K562 (cell line): ENCODE data around the gene PAPOLB. TPM values are rescaled to one million over a fixed set of nuclear protein-coding genes. Genes with fewer than 3 reads are reported as not detected.

Experiments used
- ATAC-seq: fragments of 200-7000 bp; cut with Tn5 transposase; 3 replicates; pipeline ENCODE4 v1.9.1; 2020; ENCODE audit warnings: moderate library complexity
- BruUV-seq: library from RNA; stranded (reverse); fragments of 400-500 nt; replicated peaks from 2 replicates; lab custom pipeline; 2021; lab: Mats Ljungman, UMichigan
- CTCF ChIA-PET: fragments of 300-600 bp; formaldehyde crosslinking; extraction: SDS; loops from one replicate; lab custom pipeline; 2021; ENCODE audit warnings: low intra/inter-chr PET ratio; lab: Yijun Ruan, JAX
- POLR2A ChIA-PET: fragments of 300-600, 350-650 bp; sonication (Branson Sonifier 250); formaldehyde crosslinking; extraction: SDS; loops from one replicate; lab custom pipeline; 2021; ENCODE audit warnings: antibody characterized with exemption, inconsistent platforms; lab: Yijun Ruan, JAX
- DNase-seq, 4 experiments: peaks; one replicate each; pipeline versions ENCODE4 v3.0.0 to v3.0.0-alpha.2; 2011 to 2018; ENCODE audit warnings: low spot score in 3 of 4, mixed read lengths in 3 of 4; ENCODE audit errors: extremely low read depth in 1 of 4
- FAIRE-seq: peaks from 2 replicates; lab custom pipeline; 2011; peaks lifted over from hg19 to GRCh38; lab: Jason Lieb, UNC
- H2AFZ ChIP-seq: 2 replicates; pipeline ENCODE4 v1.6.0; 2011; ENCODE audit warnings: low read depth, low read length, control low read depth, inconsistent platforms
- H3K27ac ChIP-seq: fragments of 200-600 bp; 3 replicates; pipeline ENCODE4 v1.8.0; 2011; ENCODE audit warnings: low read depth, mild to moderate bottlenecking, control low read depth, inconsistent platforms, low read length, moderate library complexity, mixed read lengths; ENCODE audit errors: extremely low read depth
- H3K27me3 ChIP-seq, 2 experiments: fragments of 300-600 bp in 1 of 2; 2 replicates in 1 of 2; 3 replicates in 1 of 2; pipeline versions ENCODE4 v1.6.0 to v1.8.0; 2011; ENCODE audit warnings: inconsistent platforms in 2 of 2, low read length in 2 of 2, mild to moderate bottlenecking in 1 of 2, mixed read lengths in 1 of 2, moderate library complexity in 1 of 2; ENCODE audit not compliant: control insufficient read depth in 2 of 2, insufficient read depth in 2 of 2
- H3K36me3 ChIP-seq: fragments of 300-600 bp; 3 replicates; pipeline ENCODE4 v1.8.0; 2011; ENCODE audit warnings: mild to moderate bottlenecking, low read length, inconsistent platforms; ENCODE audit not compliant: control insufficient read depth, insufficient read depth
- H3K4me1 ChIP-seq, 2 experiments: fragments of 200-600 bp in 1 of 2; replicated peaks in 1 of 2; 2 replicates in 1 of 2; 3 replicates in 1 of 2; pipeline versions ENCODE4 v1.5.1 to v1.8.0; 2011; ENCODE audit warnings: inconsistent platforms in 2 of 2, low read length in 2 of 2, mild to moderate bottlenecking in 1 of 2, mixed read lengths in 1 of 2, moderate library complexity in 1 of 2; ENCODE audit not compliant: control insufficient read depth in 2 of 2, insufficient read depth in 2 of 2
- H3K4me2 ChIP-seq: 2 replicates; pipeline ENCODE4 v1.6.1; 2011; ENCODE audit warnings: low read length, control low read depth, inconsistent platforms, mixed read lengths; ENCODE audit not compliant: insufficient read depth
- H3K4me3 ChIP-seq: fragments of 200-600 bp; sonication (generic), shearing (Covaris generic); 2 replicates; pipeline ENCODE4 v1.5.1; 2016; ENCODE audit warnings: control low read depth, inconsistent platforms
- H3K79me2 ChIP-seq: fragments of 200-600 bp; 3 replicates; pipeline ENCODE4 v1.8.0; 2011; ENCODE audit warnings: low read length, inconsistent platforms; ENCODE audit not compliant: control insufficient read depth, insufficient read depth
- H3K9ac ChIP-seq, 2 experiments: 2 replicates each; pipeline versions ENCODE4 v1.6.0 to v1.6.1; 2011; ENCODE audit warnings: low read depth in 2 of 2, low read length in 2 of 2, control low read depth in 1 of 2, inconsistent platforms in 1 of 2, mild to moderate bottlenecking in 1 of 2, mixed read lengths in 1 of 2; ENCODE audit not compliant: insufficient read depth in 1 of 2
- H3K9me1 ChIP-seq: one replicate; pipeline ENCODE4 v1.6.0; 2011; ENCODE audit warnings: inconsistent platforms, mild to moderate bottlenecking, low read length, moderate library complexity; ENCODE audit not compliant: control insufficient read depth, insufficient read depth
- H3K9me3 ChIP-seq: replicated peaks from 2 replicates; pipeline ENCODE4 v1.5.1; 2011; ENCODE audit warnings: low read depth, low read length, inconsistent platforms; ENCODE audit not compliant: control insufficient read depth, insufficient read depth
- H4K20me1 ChIP-seq: replicated peaks from 2 replicates; pipeline ENCODE4 v1.6.1; 2011; ENCODE audit warnings: low read length, inconsistent platforms, mixed read lengths; ENCODE audit not compliant: control insufficient read depth, insufficient read depth
- BCOR ChIP-seq: fragments of 450-650 bp; IDR thresholded peaks from 2 replicates; pipeline ENCODE4 v1.6.1; 2016
- CBFB ChIP-seq: sonication (generic); formaldehyde crosslinking; IDR thresholded peaks from 2 replicates; pipeline ENCODE4 v1.4.0; 2020; ENCODE audit warnings: mild to moderate bottlenecking, missing genetic modification reagents
- CGGBP1 ChIP-seq: fragments of 250-450 bp; sonication (Bioruptor Pico); IDR thresholded peaks from 2 replicates; pipeline ENCODE4 v1.9.0; 2021; ENCODE audit warnings: mild to moderate bottlenecking
- CREM ChIP-seq: IDR thresholded peaks from 2 replicates; pipeline ENCODE4 v1.6.1; 2014; ENCODE audit warnings: antibody characterized with exemption, low read depth
- DPF2 ChIP-seq: fragments of 450-650 bp; IDR thresholded peaks from 2 replicates; pipeline ENCODE4 v1.6.1; 2016
- FOXK2 ChIP-seq, 2 experiments: fragments of 450-650 bp; IDR thresholded peaks in 1 of 2; conservative IDR thresholded peaks in 1 of 2; 2 replicates each; pipeline ENCODE4 v1.6.1; 2016; ENCODE audit warnings: low read depth in 2 of 2, mild to moderate bottlenecking in 1 of 2
- MAFF ChIP-seq: IDR thresholded peaks from 2 replicates; pipeline ENCODE4 v1.6.1; 2012; ENCODE audit warnings: low read length, improper control_type of control experiment
- MBD1 ChIP-seq: fragments of 250-450 bp; sonication (Bioruptor Pico); IDR thresholded peaks from 2 replicates; pipeline ENCODE4 v1.8.0; 2022; ENCODE audit warnings: inconsistent platforms
- MLX ChIP-seq, 2 experiments: fragments of 450-650 bp in 1 of 2; sonication (generic) in 1 of 2; formaldehyde crosslinking; conservative IDR thresholded peaks; 2 replicates each; pipeline versions ENCODE4 v1.4.0 to v1.8.1; 2020 to 2022; ENCODE audit warnings: mild to moderate bottlenecking in 1 of 2, missing genetic modification reagents in 1 of 2
- MTA3 ChIP-seq: fragments of 450-650 bp; formaldehyde crosslinking; IDR thresholded peaks from 2 replicates; pipeline ENCODE4 v1.6.1; 2017; ENCODE audit warnings: mild to moderate bottlenecking, borderline replicate concordance
- NFRKB ChIP-seq: fragments of 450-650 bp; IDR thresholded peaks from 2 replicates; pipeline ENCODE4 v1.6.1; 2016; ENCODE audit warnings: low read depth
- POLR2AphosphoS5 ChIP-seq: IDR thresholded peaks from 2 replicates; pipeline ENCODE4 v1.6.1; 2011; ENCODE audit warnings: mild to moderate bottlenecking, low read depth, low read length, moderate library complexity; ENCODE audit not compliant: control insufficient read depth, insufficient read depth
- SAP30 ChIP-seq: fragments of 200-600 bp; sonication (generic); IDR thresholded peaks from 2 replicates; pipeline ENCODE4 v1.6.1; 2012; ENCODE audit warnings: borderline replicate concordance, low read depth, mild to moderate bottlenecking, moderate library complexity, low read length, control low read depth, inconsistent platforms; ENCODE audit not compliant: insufficient read depth, poor library complexity, severe bottlenecking
- SMAD4 ChIP-seq: fragments of 250-450 bp; sonication (Bioruptor Pico); conservative IDR thresholded peaks from 2 replicates; pipeline ENCODE4 v1.8.0; 2021; ENCODE audit warnings: inconsistent platforms, mild to moderate bottlenecking, moderate library complexity
- U2AF2 ChIP-seq: fragments of 200-400 bp; formaldehyde crosslinking; optimal IDR thresholded peaks from 2 replicates; pipeline ENCODE3; 2017; ENCODE audit warnings: low read depth, mild to moderate bottlenecking, low read length
- ZNF280A ChIP-seq: fragments of 450-650 bp; IDR thresholded peaks from 2 replicates; pipeline ENCODE4 v1.6.1; 2018; ENCODE audit warnings: mild to moderate bottlenecking, low read depth; ENCODE audit not compliant: partially characterized antibody
- whole genome bisulfite sequencing: fragments of 100-300 bp; shearing (Covaris generic); methylation state at CpG from one replicate; pipeline ENCODE4 v1.1.6; 2016; ENCODE audit warnings: low coverage, mixed read lengths; ENCODE audit not compliant: insufficient coverage; ENCODE audit errors: missing lambda C conversion rate; 5-methylcytosine and 5-hydroxymethylcytosine counted together
- in situ Hi-C: fragments of 300-500 bp; cut with MboI; formaldehyde crosslinking; loops from 4 replicates; pipeline ENCODE4 v1.15.0; 2018; ENCODE audit warnings: inconsistent platforms, mixed read lengths
- intact Hi-C: fragments of 100-400 bp; cut with micrococcal nuclease; formaldehyde crosslinking; loops from 2 replicates; pipeline ENCODE4 v1.14.2; 2022
- polyA plus RNA-seq, 8 experiments: library from polyadenylated mRNA; depleted of rRNA in 4 of 8; stranded (reverse) in 5 of 8; unstranded in 3 of 8; fragments of >200 nt; fragmentation: Nextera tagmentation in 2 of 8; fragmentation: Illumina TruSeq in 1 of 8; extraction: Ambion mirVana in 2 of 8; extraction: Trizol in 1 of 8; gene quantifications; 2 replicates each; pipeline versions ENCODE4 v1.2.1 to v1.2.3, GENCODE V29; 2011 to 2014; ENCODE audit warnings: inconsistent platforms in 1 of 8, missing spikeins in 1 of 8
- total RNA-seq, 7 experiments: library from RNA; depleted of rRNA in 6 of 7; stranded (reverse); fragments of >200 nt in 6 of 7; fragmentation: Illumina TruSeq in 2 of 7; extraction: Trizol in 2 of 7; gene quantifications; 2 replicates each; pipeline versions ENCODE4 v1.2.1 to v1.2.3, GENCODE V29; 2011 to 2021; ENCODE audit warnings: low replicate concordance in 1 of 7

Gene PAPOLB
- total and polyA plus RNA-seq, 9 of the 15 experiments (the other 6 are each of a cell fraction or from before 2014, with no cell fraction given): 0.04 to 0.33 (median 0.16) TPM; not detected in 4

- peak; percentile 97 for FAIRE-seq
- WGBS: 29% methylated on average over 14 of the region's 14 CpGs
- CTCF ChIA-PET: interaction anchor here (0.7 to 2.0 kb wide), 5 partner anchors 35 to 257 kb away, joined by 3 to 6 read pairs (median 4); partner anchors contain the start of gene RADIL
- ATAC-seq: peak; percentile 99
- Histone ChIP-seq H3K4me3 (no peak overlapping the region), H3K9me1 (no peaks in the 10 kb centered on the region), H3K27ac (peak overlapping the region; percentile 50; the same call in 1 of the 3 replicates), H3K4me1 (peaks cover 3 to 16% of the 10 kb centered on the region in 2 experiments; a peak in 3 of 5 replicates), H2AFZ (peak overlapping the region; percentile 81), H3K9ac (no peak overlapping the region; a peak in 1 of 4 replicates), H3K27me3 (no peaks in the 10 kb centered on the region), H3K79me2 (no peaks in the 10 kb centered on the region), H3K36me3 (no peaks in the 10 kb centered on the region), H3K9me3 (no peaks in the 10 kb centered on the region), H3K4me2 (peak overlapping the region; percentile 53), H4K20me1 (no peaks in the 10 kb centered on the region)
- no TSS peak for BruUV-seq
- intact Hi-C loops: loop anchor here (1.0 kb wide), 1 partner anchor 53 kb away; the partner anchor contains the start of gene RADIL
- POLR2A ChIA-PET: interaction anchor here (0.5 to 1.0 kb wide), 3 partner anchors 84 to 832 kb away, joined by 3 read pairs; no protein-coding TSS in a partner anchor
- in situ Hi-C loops: no loop called here
- peak; percentile 73 to 88 (median 78) for DNase-seq
- no peak for TF ChIP-seq FOXK2 (conservative IDR thresholded peaks at IDR 0.05 in 1 of 2, IDR thresholded peaks at IDR 0.05 in 1 of 2; ENCODE audit: low read depth in 2 of 2)
- peak; percentile 88; the same call in 1 of the 2 replicates for TF ChIP-seq CBFB (CRISPR knock-in tag)
- TF ChIP-seq MTA3: peak; percentile 54; the same call in 1 of the 2 replicates
- TF ChIP-seq CREM: peak; percentile 78
- TF ChIP-seq SAP30: no peak
- no peak for TF ChIP-seq MLX (CRISPR knock-in tag; conservative IDR thresholded peaks at IDR 0.05)
- 0 out of 2 replicates have a peak, but pooled peaks have one; percentile 41 for TF ChIP-seq SMAD4 (CRISPR knock-in tag)
- TF ChIP-seq POLR2AphosphoS5: no peak
- TF ChIP-seq ZNF280A: no peak
- no peak for TF ChIP-seq CGGBP1
- TF ChIP-seq NFRKB: no peak
- TF ChIP-seq MBD1 (CRISPR knock-in tag): no peak
- no peak for TF ChIP-seq U2AF2
- peak; percentile 72 for TF ChIP-seq DPF2
- TF ChIP-seq BCOR: peak; percentile 41; the same call in 1 of the 2 replicates
- TF ChIP-seq MAFF: no peak
Measured at GRCh38 chr7:4830176-4830575, 31.7 kb downstream of the PAPOLB start.
